H9 (cell line): ENCODE measurements around the gene DHCR7. TPM values are rescaled to one million over a fixed set of nuclear protein-coding genes. Genes with fewer than 3 reads are reported as not detected.

Source experiments
- DNase-seq: peaks from one replicate; pipeline ENCODE4 v3.0.0-alpha.2; 2017
- H2AFZ ChIP-seq: one replicate; pipeline ENCODE4 v1.6.1; 2013; ENCODE audit warnings: mild to moderate bottlenecking, low read length, control low read depth, moderate library complexity
- H2AK5ac ChIP-seq: 2 replicates; pipeline ENCODE4 v1.6.1; 2013; ENCODE audit warnings: low read length, control low read depth, mixed read lengths; ENCODE audit not compliant: insufficient read length
- H2BK120ac ChIP-seq: one replicate; pipeline ENCODE4 v1.6.1; 2013; ENCODE audit warnings: low read depth, mild to moderate bottlenecking, low read length, control low read depth, inconsistent platforms; ENCODE audit not compliant: poor library complexity, severe bottlenecking
- H2BK12ac ChIP-seq: 2 replicates; pipeline ENCODE4 v1.6.1; 2013; ENCODE audit warnings: low read length, control low read depth, mixed read lengths, low read depth; ENCODE audit not compliant: insufficient read length
- H2BK15ac ChIP-seq: 2 replicates; pipeline ENCODE4 v1.6.1; 2013; ENCODE audit warnings: low read depth, low read length, control low read depth
- H2BK20ac ChIP-seq: one replicate; pipeline ENCODE4 v1.6.1; 2013; ENCODE audit warnings: low read depth, mild to moderate bottlenecking, low read length, control low read depth, inconsistent platforms; ENCODE audit not compliant: poor library complexity, severe bottlenecking
- H2BK5ac ChIP-seq: 2 replicates; pipeline ENCODE4 v1.6.1; 2013; ENCODE audit warnings: low read length, control low read depth, mixed read lengths; ENCODE audit not compliant: insufficient read length
- H3K14ac ChIP-seq: 2 replicates; pipeline ENCODE4 v1.6.1; 2013; ENCODE audit warnings: low read length, control low read depth; ENCODE audit not compliant: insufficient read depth
- H3K18ac ChIP-seq: 2 replicates; pipeline ENCODE4 v1.6.1; 2013; ENCODE audit warnings: low read depth, mild to moderate bottlenecking, mixed read lengths, low read length, control low read depth; ENCODE audit not compliant: insufficient read length
- H3K23ac ChIP-seq: 2 replicates; pipeline ENCODE4 v1.6.1; 2013; ENCODE audit warnings: low read length, control low read depth, mixed read lengths, low read depth; ENCODE audit not compliant: insufficient read length
- H3K23me2 ChIP-seq: 2 replicates; pipeline ENCODE4 v1.6.1; 2013; ENCODE audit warnings: low read depth, mild to moderate bottlenecking, mixed read lengths, low read length, control low read depth; ENCODE audit not compliant: insufficient read length, poor library complexity, severe bottlenecking
- H3K27ac ChIP-seq: 2 replicates; pipeline ENCODE4 v1.5.1; 2013; ENCODE audit warnings: low read length, control low read depth, mixed read lengths, low read depth; ENCODE audit not compliant: insufficient read length
- H3K27me3 ChIP-seq: 2 replicates; pipeline ENCODE4 v1.6.1; 2013; ENCODE audit warnings: low read length, control low read depth, inconsistent platforms; ENCODE audit not compliant: insufficient read depth
- H3K4ac ChIP-seq: 2 replicates; pipeline ENCODE4 v1.6.1; 2013; ENCODE audit warnings: low read depth, mild to moderate bottlenecking, control low read depth, inconsistent platforms, low read length, moderate library complexity
- H3K4me1 ChIP-seq: 2 replicates; pipeline ENCODE4 v1.6.1; 2013; ENCODE audit warnings: low read length, control low read depth, inconsistent platforms; ENCODE audit not compliant: insufficient read depth
- H3K4me2 ChIP-seq: 2 replicates; pipeline ENCODE4 v1.6.1; 2013; ENCODE audit warnings: low read length, control low read depth, mixed read lengths; ENCODE audit not compliant: insufficient read length, insufficient read depth
- H3K56ac ChIP-seq: 2 replicates; pipeline ENCODE4 v1.6.1; 2013; ENCODE audit warnings: low read depth, mild to moderate bottlenecking, mixed read lengths, low read length, control low read depth; ENCODE audit not compliant: insufficient read length
- H3K79me1 ChIP-seq: 2 replicates; pipeline ENCODE4 v1.6.1; 2013; ENCODE audit warnings: low read depth, mild to moderate bottlenecking, moderate library complexity, low read length, control low read depth, inconsistent platforms; ENCODE audit not compliant: insufficient read depth, poor library complexity, severe bottlenecking
- H3K79me2 ChIP-seq: 2 replicates; pipeline ENCODE4 v1.6.1; 2013; ENCODE audit warnings: low read length, control low read depth, inconsistent platforms; ENCODE audit not compliant: insufficient read depth
- H3K9ac ChIP-seq: 2 replicates; pipeline ENCODE4 v1.6.1; 2013; ENCODE audit warnings: low read length, control low read depth, mixed read lengths; ENCODE audit not compliant: insufficient read length; ENCODE audit errors: extremely low read depth
- H3K9me3 ChIP-seq: one replicate; pipeline ENCODE4 v1.6.1; 2013; ENCODE audit warnings: low read depth, low read length, inconsistent platforms; ENCODE audit not compliant: control insufficient read depth
- H3T11ph ChIP-seq: one replicate; pipeline ENCODE4 v1.6.1; 2013; ENCODE audit warnings: mild to moderate bottlenecking, low read length, control low read depth, inconsistent platforms
- H4K20me1 ChIP-seq: one replicate; pipeline ENCODE4 v1.6.1; 2013; ENCODE audit not compliant: control insufficient read depth, insufficient read length, insufficient read depth
- H4K5ac ChIP-seq: 2 replicates; pipeline ENCODE4 v1.6.1; 2013; ENCODE audit warnings: low read depth, mild to moderate bottlenecking, mixed read lengths, low read length, control low read depth; ENCODE audit not compliant: insufficient read length
- H4K8ac ChIP-seq: replicated peaks from 2 replicates; pipeline ENCODE4 v1.6.1; 2013; ENCODE audit warnings: low read length, control low read depth, mixed read lengths, low read depth; ENCODE audit not compliant: insufficient read length
- H4K91ac ChIP-seq: 2 replicates; pipeline ENCODE4 v1.6.1; 2013; ENCODE audit warnings: low read depth, mild to moderate bottlenecking, moderate library complexity, mixed read lengths, low read length, control low read depth; ENCODE audit not compliant: insufficient read length
- H3K27ac Mint-ChIP-seq, 3 experiments: 2 replicates in 2 of 3; 3 replicates in 1 of 3; pipeline ENCODE4 v1.8.0; 2020 to 2021; ENCODE audit warnings: mixed read lengths in 3 of 3, mild to moderate bottlenecking in 1 of 3, moderate library complexity in 1 of 3
- H3K27me3 Mint-ChIP-seq: 2 replicates; pipeline ENCODE4 v1.8.0; 2021; ENCODE audit warnings: low read depth, mild to moderate bottlenecking, moderate library complexity, mixed read lengths
- H3K36me3 Mint-ChIP-seq, 3 experiments: 2 replicates in 2 of 3; 3 replicates in 1 of 3; pipeline ENCODE4 v1.8.0; 2020 to 2021; ENCODE audit warnings: low read depth in 3 of 3, mixed read lengths in 3 of 3; ENCODE audit not compliant: insufficient read depth in 1 of 3
- H3K4me1 Mint-ChIP-seq, 2 experiments: 2 replicates each; pipeline ENCODE4 v1.8.0; 2020; ENCODE audit warnings: mixed read lengths in 2 of 2
- H3K4me3 Mint-ChIP-seq, 2 experiments: 2 replicates in 1 of 2; 3 replicates in 1 of 2; pipeline ENCODE4 v1.8.0; 2020 to 2021; ENCODE audit warnings: mild to moderate bottlenecking in 2 of 2, mixed read lengths in 2 of 2, moderate library complexity in 1 of 2
- H3K9me3 Mint-ChIP-seq, 2 experiments: 2 replicates in 1 of 2; 3 replicates in 1 of 2; pipeline ENCODE4 v1.8.0; 2020; ENCODE audit warnings: mild to moderate bottlenecking in 2 of 2, mixed read lengths in 2 of 2, moderate library complexity in 1 of 2
- CTCF ChIP-seq: fragments of 200-600 bp; sonication (generic); conservative IDR thresholded peaks from 3 replicates; pipeline ENCODE4 v1.8.0; 2021; ENCODE audit warnings: antibody characterized with exemption, mild to moderate bottlenecking
- WGBS: extraction: QIAGEN DNeasy Blood & Tissue Kit; methylation state at CpG from one replicate; pipeline ENCODE4 v1.1.7; 2013; ENCODE audit warnings: missing lambda C conversion rate, low lambda C conversion rate, mixed read lengths; ENCODE audit not compliant: insufficient read length; ENCODE audit errors: extremely low coverage; 5-methylcytosine and 5-hydroxymethylcytosine counted together
- total RNA-seq: library from RNA; stranded (reverse); gene quantifications from 2 replicates; pipeline ENCODE4 v1.2.1, GENCODE V29; 2021

The DHCR7 gene
- total RNA-seq, 1 experiment from 2014 or later = 124 TPM

- peaks cover 0 to 3% of the 10 kb centered on the region in 2 experiments; a peak in 1 of 4 replicates for H3K4me1 Mint-ChIP-seq
- Histone ChIP-seq H3K4ac (no peak overlapping the region), H3K23me2 (no peaks in the 10 kb centered on the region), H4K91ac (no peak overlapping the region), H3K27ac (no peak overlapping the region), H3K9ac (no peak overlapping the region), H3K4me1 (no peaks in the 10 kb centered on the region), H4K8ac (no peak overlapping the region), H4K5ac (no peak overlapping the region), H2BK120ac (no peak overlapping the region), H3T11ph (no peak overlapping the region), H2AFZ (no peak overlapping the region), H3K14ac (no peak overlapping the region), H4K20me1 (no peaks in the 10 kb centered on the region), H3K18ac (no peak overlapping the region), H2BK15ac (no peak overlapping the region), H2BK12ac (no peak overlapping the region), H2BK5ac (no peak overlapping the region), H3K9me3 (no peaks in the 10 kb centered on the region), H3K27me3 (no peaks in the 10 kb centered on the region), H3K79me1 (no peaks in the 10 kb centered on the region), H3K23ac (no peak overlapping the region), H3K79me2 (no peaks in the 10 kb centered on the region), H2AK5ac (no peak overlapping the region), H3K4me2 (no peak overlapping the region), H2BK20ac (no peak overlapping the region), H3K56ac (no peak overlapping the region)
- H3K9me3 Mint-ChIP-seq = peaks cover 8 to 30% of the 10 kb centered on the region in 2 experiments
- H3K27me3 Mint-ChIP-seq = peaks cover 46% of the 10 kb centered on the region
- peaks cover 0 to 13% (median 0%) of the 10 kb centered on the region in 3 experiments; a peak in 2 of 7 replicates for H3K36me3 Mint-ChIP-seq
- no CpG with 5 or more reads among the region's 4 CpGs for WGBS
- no peak overlapping the region for H3K4me3 Mint-ChIP-seq
- H3K27ac Mint-ChIP-seq = no peak overlapping the region
- no peak for DNase-seq
- TF ChIP-seq CTCF = no peak
Observed at GRCh38 chr11:71386202-71386601, 62.0 kb downstream of the DHCR7 start.
